MM.1S (cell line): ENCODE measurements around the gene SLC39A12.

Experiments
- DNase-seq: peaks from one replicate; pipeline ENCODE4 v3.0.0-alpha.2; 2015
- H2AFZ ChIP-seq: fragments of 300-600 bp; sonication (generic); 2 replicates; pipeline ENCODE4 v1.6.0; 2016; ENCODE audit warnings: antibody characterized with exemption, low read length
- H3F3A ChIP-seq: fragments of 300-600 bp; sonication (generic); 2 replicates; pipeline ENCODE4 v1.6.1; 2016; ENCODE audit warnings: mild to moderate bottlenecking, antibody characterized with exemption, low read length, moderate library complexity, mixed read lengths; ENCODE audit not compliant: insufficient read depth
- H3K27ac ChIP-seq: fragments of 300-600 bp; sonication (generic); 2 replicates; pipeline ENCODE4 v1.5.1; 2016; ENCODE audit warnings: mild to moderate bottlenecking, low read length
- H3K27me3 ChIP-seq: fragments of 300-600 bp; sonication (generic); replicated peaks from 2 replicates; pipeline ENCODE4 v1.6.0; 2016; ENCODE audit warnings: low read length; ENCODE audit not compliant: insufficient read depth
- H3K36me3 ChIP-seq: fragments of 300-600 bp; sonication (generic); replicated peaks from 2 replicates; pipeline ENCODE4 v1.6.1; 2016; ENCODE audit warnings: mild to moderate bottlenecking, low read length, mixed read lengths; ENCODE audit not compliant: insufficient read depth
- H3K4me1 ChIP-seq: fragments of 300-600 bp; sonication (generic); 2 replicates; pipeline ENCODE4 v1.6.1; 2016; ENCODE audit warnings: low read length, mixed read lengths
- H3K4me2 ChIP-seq: fragments of 300-600 bp; sonication (generic); 2 replicates; pipeline ENCODE4 v1.6.0; 2016; ENCODE audit warnings: low read depth, low read length
- H3K4me3 ChIP-seq: fragments of 300-600 bp; sonication (generic); 2 replicates; pipeline ENCODE4 v1.5.1; 2016; ENCODE audit warnings: low read length, mixed read lengths
- H3K79me2 ChIP-seq: fragments of 300-600 bp; sonication (generic); 2 replicates; pipeline ENCODE4 v1.6.1; 2016; ENCODE audit warnings: mixed run types, low read length, mixed read lengths
- H3K9ac ChIP-seq: fragments of 300-600 bp; sonication (generic); 2 replicates; pipeline ENCODE4 v1.6.1; 2016; ENCODE audit warnings: low read length, mixed read lengths
- H3K9me2 ChIP-seq: fragments of 300-600 bp; sonication (generic); replicated peaks from 2 replicates; pipeline ENCODE4 v1.6.1; 2016; ENCODE audit warnings: mild to moderate bottlenecking, low read length, mixed read lengths; ENCODE audit not compliant: insufficient read depth
- H3K9me3 ChIP-seq: fragments of 300-600 bp; sonication (generic); replicated peaks from 2 replicates; pipeline ENCODE4 v1.6.1; 2016; ENCODE audit warnings: mild to moderate bottlenecking, low read length, mixed read lengths; ENCODE audit not compliant: insufficient read depth
- H4K20me1 ChIP-seq: fragments of 300-600 bp; sonication (generic); 2 replicates; pipeline ENCODE4 v1.6.1; 2016; ENCODE audit warnings: mild to moderate bottlenecking, low read length, moderate library complexity, mixed read lengths; ENCODE audit not compliant: insufficient read depth
- CTCF ChIP-seq: fragments of 300-600 bp; sonication (generic); IDR thresholded peaks from 2 replicates; pipeline ENCODE4 v1.5.1; 2016; ENCODE audit warnings: antibody characterized with exemption, low read length, mixed read lengths
- EZH2 ChIP-seq: fragments of 300-600 bp; sonication (generic); optimal IDR thresholded peaks from 2 replicates; pipeline ENCODE3; 2017; ENCODE audit warnings: low read depth, mild to moderate bottlenecking, antibody characterized with exemption, low read length, mixed read lengths
- EZH2phosphoT487 ChIP-seq: fragments of 300-600 bp; sonication (generic); IDR thresholded peaks from 2 replicates; pipeline ENCODE4 v1.6.1; 2018; ENCODE audit warnings: antibody characterized with exemption, low read length

Gene SLC39A12

GRCh38 chr10:17965649-17966235 lies 14.0 kb downstream of the SLC39A12 start:
- no peaks in the 10 kb centered on the region for H4K20me1 ChIP-seq
- H3K9ac ChIP-seq: no peak overlapping the region
- H3F3A ChIP-seq: no peaks in the 10 kb centered on the region
- H3K9me2 ChIP-seq: no peaks in the 10 kb centered on the region
- no peaks in the 10 kb centered on the region for H3K9me3 ChIP-seq
- no peak overlapping the region for H3K4me3 ChIP-seq
- TF ChIP-seq EZH2: no peak
- TF ChIP-seq EZH2phosphoT487: no peak
- TF ChIP-seq CTCF: no peak
- no peaks in the 10 kb centered on the region for H3K36me3 ChIP-seq
- DNase-seq: no peak
- no peaks in the 10 kb centered on the region for H3K27me3 ChIP-seq
- H2AFZ ChIP-seq: no peak overlapping the region
- H3K27ac ChIP-seq: no peak overlapping the region
- no peaks in the 10 kb centered on the region for H3K4me1 ChIP-seq
- no peak overlapping the region for H3K4me2 ChIP-seq
- no peaks in the 10 kb centered on the region for H3K79me2 ChIP-seq

- Histone ChIP-seq H3K9me2 (no peaks in the 10 kb centered on the region), H4K20me1 (no peaks in the 10 kb centered on the region), H3K27me3 (no peaks in the 10 kb centered on the region), H3K4me1 (no peaks in the 10 kb centered on the region), H3K9me3 (no peaks in the 10 kb centered on the region), H3K9ac (no peak overlapping the region), H3K4me3 (no peak overlapping the region), H3F3A (no peaks in the 10 kb centered on the region), H2AFZ (no peak overlapping the region), H3K36me3 (no peaks in the 10 kb centered on the region), H3K4me2 (no peak overlapping the region), H3K27ac (no peak overlapping the region), H3K79me2 (no peaks in the 10 kb centered on the region)
- TF ChIP-seq EZH2phosphoT487: no peak
- no peak for TF ChIP-seq CTCF
- no peak for TF ChIP-seq EZH2
- no peak for DNase-seq
Measured at GRCh38 chr10:17974505-17974904, 22.8 kb downstream of the SLC39A12 start.

- Histone ChIP-seq H3K9ac (no peak overlapping the region), H3K79me2 (no peaks in the 10 kb centered on the region), H3K36me3 (no peaks in the 10 kb centered on the region), H3K4me3 (no peak overlapping the region), H2AFZ (no peak overlapping the region), H3F3A (no peaks in the 10 kb centered on the region), H3K4me2 (no peak overlapping the region), H3K9me2 (no peaks in the 10 kb centered on the region), H3K27ac (no peak overlapping the region), H3K4me1 (no peaks in the 10 kb centered on the region), H4K20me1 (no peaks in the 10 kb centered on the region), H3K9me3 (no peaks in the 10 kb centered on the region), H3K27me3 (no peaks in the 10 kb centered on the region)
- no peak for DNase-seq
- TF ChIP-seq EZH2phosphoT487 (no peak), EZH2 (no peak), CTCF (no peak)
Measured at GRCh38 chr10:17980846-17981565, 29.3 kb downstream of the SLC39A12 start.
